GM12892 (cell line): ENCODE measurements around the gene TACC3.

ENCODE experiments used
- POLR2A ChIP-seq: IDR thresholded peaks from 2 replicates; pipeline ENCODE4 v1.6.1; 2011; ENCODE audit warnings: low read depth, low read length, control low read depth
- POLR2AphosphoS5 ChIP-seq: IDR thresholded peaks from 2 replicates; pipeline ENCODE4 v1.6.1; 2011; ENCODE audit warnings: low read depth, low read length, control low read depth

DNA sequence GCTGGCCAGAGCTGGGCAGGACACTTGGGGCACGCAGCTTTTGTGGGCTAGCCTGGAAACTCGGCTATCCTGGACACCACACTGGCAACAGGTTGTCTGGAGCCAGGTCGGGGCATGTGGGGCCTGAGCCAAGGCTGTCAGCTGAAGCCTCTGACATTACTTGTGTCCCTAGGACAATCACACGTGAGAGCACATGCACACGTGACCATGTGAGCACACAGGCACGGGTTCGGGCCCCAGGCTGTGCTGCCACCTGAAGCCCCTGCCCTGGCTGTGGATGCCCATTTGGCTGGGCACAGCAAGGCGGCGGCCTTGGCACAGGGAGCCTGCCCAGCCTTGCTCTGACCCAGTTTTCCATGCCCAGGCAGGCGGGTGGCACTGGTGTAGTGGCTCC is 63.1 kb downstream of the TACC3 start:
- TF ChIP-seq POLR2A, result no peak
- TF ChIP-seq POLR2AphosphoS5, result no peak
